Activated T-helper 1 cell treated with anti-CD3 and anti-CD28 coated beads, Interleukin-12 subunit alpha, Interleukin-12 subunit beta, Interleukin-2, Interleukin-4 antibody, amounts not matched to agents 30 ng/mL and 10 ng/mL and 1 ng/mL, durations not matched to agents 14 hours and 24 hours and 36 hours (primary cell): ENCODE results near the gene ELFN1. TPM values are rescaled to one million over a fixed set of nuclear protein-coding genes. Genes with fewer than 3 reads are reported as not detected.

Source experiments
- DNase-seq: peaks from one replicate; pipeline ENCODE4 v3.0.0; 2021; ENCODE audit warnings: low spot score
- H3K27ac Mint-ChIP-seq: one replicate; pipeline ENCODE4 v1.8.0; 2021; ENCODE audit warnings: mild to moderate bottlenecking, mixed read lengths
- H3K27me3 Mint-ChIP-seq: one replicate; pipeline ENCODE4 v1.8.0; 2022; ENCODE audit warnings: mild to moderate bottlenecking, moderate library complexity, mixed read lengths; ENCODE audit not compliant: insufficient read depth
- H3K36me3 Mint-ChIP-seq: one replicate; pipeline ENCODE4 v1.8.0; 2021; ENCODE audit warnings: low read depth, mixed read lengths
- H3K4me1 Mint-ChIP-seq: one replicate; pipeline ENCODE4 v1.8.0; 2021; ENCODE audit warnings: low read depth, mixed read lengths
- H3K4me3 Mint-ChIP-seq: one replicate; pipeline ENCODE4 v1.8.0; 2021; ENCODE audit warnings: mild to moderate bottlenecking, moderate library complexity, mixed read lengths
- H3K9me3 Mint-ChIP-seq: one replicate; pipeline ENCODE4 v1.8.0; 2021; ENCODE audit warnings: mixed read lengths
- intact Hi-C: fragments of 100-400 bp; cut with micrococcal nuclease; formaldehyde crosslinking; loops from one replicate; pipeline ENCODE4 v1.15.1; 2024
- total RNA-seq: library from RNA; stranded (reverse); gene quantifications from 2 replicates; pipeline ENCODE4 v1.2.3, GENCODE V29; 2022

ELFN1 gene
- total RNA-seq, 1 donor from 2014 or later, result not detected

GRCh38 chr7:1692515-1693418 lies 22.7 kb downstream of the ELFN1 start:
- Mint-ChIP-seq H3K9me3 (no peaks in the 10 kb centered on the region), H3K27me3 (peaks cover 2% of the 10 kb centered on the region), H3K36me3 (no peaks in the 10 kb centered on the region), H3K4me3 (no peak overlapping the region), H3K27ac (no peak overlapping the region), H3K4me1 (no peaks in the 10 kb centered on the region)
- intact Hi-C loops, result no loop called here
- no peak for DNase-seq

GRCh38 chr7:1693419-1693990 lies 23.4 kb downstream of the ELFN1 start:
- no peaks in the 10 kb centered on the region for H3K36me3 Mint-ChIP-seq
- H3K4me3 Mint-ChIP-seq, result no peak overlapping the region
- H3K9me3 Mint-ChIP-seq, result no peaks in the 10 kb centered on the region
- H3K27me3 Mint-ChIP-seq, result peaks cover 2% of the 10 kb centered on the region
- no peaks in the 10 kb centered on the region for H3K4me1 Mint-ChIP-seq
- intact Hi-C loops, result no loop called here
- DNase-seq, result no peak
- H3K27ac Mint-ChIP-seq, result no peak overlapping the region

GRCh38 chr7:1693991-1694524 lies 24.0 kb downstream of the ELFN1 start:
- H3K27me3 Mint-ChIP-seq, result no peaks in the 10 kb centered on the region
- no peak for DNase-seq
- intact Hi-C loops, result no loop called here
- H3K9me3 Mint-ChIP-seq, result no peaks in the 10 kb centered on the region
- no peaks in the 10 kb centered on the region for H3K4me1 Mint-ChIP-seq
- no peak overlapping the region for H3K27ac Mint-ChIP-seq
- no peak overlapping the region for H3K4me3 Mint-ChIP-seq
- no peaks in the 10 kb centered on the region for H3K36me3 Mint-ChIP-seq

GRCh38 chr7:1694611-1695511 lies 24.8 kb downstream of the ELFN1 start:
- no peaks in the 10 kb centered on the region for H3K9me3 Mint-ChIP-seq
- intact Hi-C loops, result no loop called here
- no peak overlapping the region for H3K4me3 Mint-ChIP-seq
- H3K4me1 Mint-ChIP-seq, result no peaks in the 10 kb centered on the region
- H3K27me3 Mint-ChIP-seq, result no peaks in the 10 kb centered on the region
- no peaks in the 10 kb centered on the region for H3K36me3 Mint-ChIP-seq
- H3K27ac Mint-ChIP-seq, result no peak overlapping the region
- no peak for DNase-seq

DNA sequence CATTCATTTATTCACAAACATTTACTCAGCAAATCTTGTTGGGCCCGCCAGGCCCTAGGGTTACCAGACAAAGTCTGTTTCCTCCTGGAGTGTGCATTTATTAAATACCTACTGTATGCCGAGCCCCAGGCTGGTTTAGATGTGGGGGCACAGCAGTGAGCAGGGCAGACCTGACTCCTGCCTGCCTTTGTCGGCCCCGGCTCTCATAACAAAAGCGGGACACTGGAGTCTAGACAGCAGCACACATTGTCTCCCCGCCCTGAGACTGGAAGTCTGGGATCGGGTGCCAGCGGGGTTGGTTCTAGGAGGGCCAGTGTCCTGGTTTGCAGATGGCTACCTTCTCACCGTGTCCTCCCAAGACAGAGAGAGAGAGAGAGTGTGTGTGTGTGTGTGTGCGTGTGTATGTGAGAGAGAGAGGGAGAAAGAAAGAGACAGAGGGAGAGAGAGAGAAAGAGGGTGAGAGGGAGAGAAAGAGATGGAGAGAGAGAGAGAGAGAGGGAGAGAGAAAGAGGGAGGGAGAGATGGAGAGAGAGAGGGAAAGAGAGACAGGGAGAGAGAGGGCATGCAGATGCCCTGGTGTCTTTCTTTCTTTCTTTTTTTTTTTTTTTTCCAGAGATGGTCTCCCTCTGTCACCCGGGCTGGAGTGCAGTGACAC lies 25.9 kb downstream of the ELFN1 start:
- no peak for DNase-seq
- no peaks in the 10 kb centered on the region for H3K36me3 Mint-ChIP-seq
- H3K9me3 Mint-ChIP-seq, result no peaks in the 10 kb centered on the region
- intact Hi-C loops, result no loop called here
- H3K27me3 Mint-ChIP-seq, result no peaks in the 10 kb centered on the region
- H3K4me1 Mint-ChIP-seq, result no peaks in the 10 kb centered on the region
- no peak overlapping the region for H3K4me3 Mint-ChIP-seq
- no peak overlapping the region for H3K27ac Mint-ChIP-seq

- no peak for DNase-seq
- no peak overlapping the region for H3K4me3 Mint-ChIP-seq
- no peaks in the 10 kb centered on the region for H3K4me1 Mint-ChIP-seq
- H3K36me3 Mint-ChIP-seq, result no peaks in the 10 kb centered on the region
- intact Hi-C loops, result no loop called here
- H3K9me3 Mint-ChIP-seq, result peaks cover 3% of the 10 kb centered on the region
- H3K27ac Mint-ChIP-seq, result no peak overlapping the region
- H3K27me3 Mint-ChIP-seq, result no peaks in the 10 kb centered on the region
These were observed 26.8 kb downstream of the ELFN1 start for GRCh38 chr7:1696671-1697498.

DNA sequence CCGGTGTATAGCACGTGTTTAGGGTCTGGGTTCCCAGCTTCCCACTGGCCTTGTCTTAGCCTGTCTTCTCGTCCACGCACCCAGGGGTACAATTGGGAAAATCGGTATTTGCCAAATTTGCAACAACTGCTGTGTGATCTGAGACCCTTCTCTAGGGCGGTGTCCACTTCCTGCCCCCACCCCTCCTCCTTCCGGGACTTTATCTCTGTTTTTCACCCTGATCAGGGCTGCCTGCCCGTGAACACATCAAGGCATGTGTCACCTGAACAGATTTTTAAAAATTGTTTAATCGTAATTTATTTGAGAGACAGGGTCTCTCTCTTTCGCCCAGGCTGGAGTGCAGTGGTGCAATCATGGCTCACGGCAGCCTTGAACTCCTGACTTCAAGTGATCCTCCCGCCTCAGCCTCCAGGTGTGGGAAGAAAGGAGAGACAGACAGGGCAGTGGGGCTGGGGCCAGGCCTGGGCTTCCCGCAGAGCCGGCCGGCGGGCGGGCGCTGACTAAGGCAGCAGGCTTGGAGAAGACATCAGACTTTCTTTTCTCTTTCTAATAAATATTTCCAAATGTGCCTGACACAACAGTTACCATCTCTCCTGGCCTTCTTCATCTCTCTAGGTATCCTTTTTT lies 27.5 kb downstream of the ELFN1 start:
- DNase-seq, result no peak
- H3K36me3 Mint-ChIP-seq, result no peaks in the 10 kb centered on the region
- no peak overlapping the region for H3K4me3 Mint-ChIP-seq
- intact Hi-C loops, result no loop called here
- no peaks in the 10 kb centered on the region for H3K4me1 Mint-ChIP-seq
- H3K9me3 Mint-ChIP-seq, result peaks cover 9% of the 10 kb centered on the region
- no peak overlapping the region for H3K27ac Mint-ChIP-seq
- no peaks in the 10 kb centered on the region for H3K27me3 Mint-ChIP-seq

- H3K4me1 Mint-ChIP-seq, result no peaks in the 10 kb centered on the region
- H3K36me3 Mint-ChIP-seq, result no peaks in the 10 kb centered on the region
- H3K4me3 Mint-ChIP-seq, result no peak overlapping the region
- intact Hi-C loops, result no loop called here
- H3K27ac Mint-ChIP-seq, result no peak overlapping the region
- H3K27me3 Mint-ChIP-seq, result no peaks in the 10 kb centered on the region
- no peak for DNase-seq
- peaks cover 15% of the 10 kb centered on the region for H3K9me3 Mint-ChIP-seq
These were observed 28.1 kb downstream of the ELFN1 start for GRCh38 chr7:1698201-1698600.

DNA sequence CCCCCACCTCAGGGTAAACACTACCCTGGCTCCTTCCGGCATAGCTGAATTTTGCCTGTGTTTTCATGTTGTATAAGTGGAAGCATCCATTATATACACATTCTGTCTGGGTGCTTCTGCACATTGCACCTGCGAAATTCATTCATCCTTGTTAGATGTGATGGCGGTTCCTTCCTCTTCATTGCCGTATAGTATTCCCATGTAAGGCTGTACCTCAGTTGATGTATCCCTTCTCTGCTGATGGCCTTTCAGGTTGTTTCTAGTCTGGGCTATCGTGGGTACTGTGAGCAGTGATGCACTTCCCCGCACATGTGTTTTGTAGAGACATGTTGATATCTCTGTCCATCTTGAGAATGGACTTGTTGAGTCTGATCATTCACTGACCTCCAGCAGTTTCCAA lies 28.9 kb downstream of the ELFN1 start:
- no peaks in the 10 kb centered on the region for H3K4me1 Mint-ChIP-seq
- DNase-seq, result no peak
- intact Hi-C loops, result no loop called here
- no peak overlapping the region for H3K4me3 Mint-ChIP-seq
- H3K36me3 Mint-ChIP-seq, result no peaks in the 10 kb centered on the region
- H3K27ac Mint-ChIP-seq, result no peak overlapping the region
- no peaks in the 10 kb centered on the region for H3K27me3 Mint-ChIP-seq
- peaks cover 18% of the 10 kb centered on the region for H3K9me3 Mint-ChIP-seq

DNA sequence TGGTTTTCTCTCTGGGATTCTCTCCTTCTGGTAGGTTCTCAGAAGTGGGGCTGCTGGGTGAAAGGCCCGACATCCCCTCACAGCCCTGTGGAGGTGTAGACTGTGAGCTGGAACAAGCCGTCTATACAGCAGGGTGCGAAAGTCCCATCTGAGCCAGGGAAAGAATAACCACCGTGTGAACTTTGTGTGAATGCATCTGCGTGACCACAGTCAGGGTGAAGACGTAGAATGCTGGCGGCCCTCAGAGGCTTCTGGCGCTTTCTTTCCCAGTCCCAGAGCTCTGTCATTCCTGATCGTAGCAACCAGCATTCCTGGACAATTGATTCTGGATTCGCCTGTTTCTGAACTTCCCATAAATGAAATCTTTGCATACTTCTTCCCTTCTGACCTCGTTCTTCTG lies 30.0 kb downstream of the ELFN1 start:
- Mint-ChIP-seq H3K27ac (no peak overlapping the region), H3K4me1 (no peaks in the 10 kb centered on the region), H3K27me3 (no peaks in the 10 kb centered on the region), H3K9me3 (peaks cover 18% of the 10 kb centered on the region), H3K4me3 (no peak overlapping the region), H3K36me3 (no peaks in the 10 kb centered on the region)
- no peak for DNase-seq
- intact Hi-C loops, result no loop called here

DNA sequence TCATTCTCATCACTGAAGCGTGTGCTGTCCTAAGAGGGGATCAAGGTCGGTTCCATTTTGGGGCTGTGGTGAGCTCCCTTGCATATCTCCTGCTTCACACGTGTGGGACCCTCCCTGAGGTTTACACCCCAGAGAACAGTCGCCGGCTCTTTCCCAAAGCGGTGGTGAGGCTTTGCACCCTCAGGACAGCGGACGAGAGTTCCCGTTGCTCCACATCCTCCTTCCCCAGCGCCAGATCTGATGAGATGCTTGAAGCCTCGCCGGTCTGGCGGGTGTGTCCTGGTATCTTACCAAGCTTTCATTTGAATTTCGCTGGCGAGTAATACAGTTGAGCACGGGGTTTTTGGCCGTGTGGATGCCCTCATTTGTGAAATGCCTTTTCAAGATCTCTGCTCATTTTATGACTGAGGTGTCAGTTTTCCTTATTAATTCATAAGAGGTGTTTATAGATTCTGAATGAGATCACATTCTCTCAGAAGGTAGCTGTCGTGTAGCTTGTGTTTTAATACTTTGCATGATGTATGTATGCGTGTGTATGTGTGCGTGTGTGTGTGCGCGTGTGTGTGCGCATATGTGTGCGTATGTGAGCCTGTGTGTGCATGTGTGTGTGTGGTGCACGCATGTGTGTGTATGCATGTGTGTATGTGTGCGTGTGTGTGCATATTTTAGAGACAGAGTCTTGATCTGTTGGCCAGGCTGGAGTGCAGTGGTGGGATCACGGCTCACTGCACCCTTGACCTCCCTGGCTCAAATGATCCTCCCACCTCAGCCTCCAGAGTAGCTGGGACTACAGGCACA lies 30.7 kb downstream of the ELFN1 start:
- no peak overlapping the region for H3K27ac Mint-ChIP-seq
- H3K9me3 Mint-ChIP-seq, result peaks cover 18% of the 10 kb centered on the region
- intact Hi-C loops, result no loop called here
- H3K36me3 Mint-ChIP-seq, result no peaks in the 10 kb centered on the region
- no peak for DNase-seq
- H3K27me3 Mint-ChIP-seq, result no peaks in the 10 kb centered on the region
- no peak overlapping the region for H3K4me3 Mint-ChIP-seq
- H3K4me1 Mint-ChIP-seq, result no peaks in the 10 kb centered on the region
